Neuronal stem cell (in vitro differentiated cells): ENCODE data around the gene EBF4. TPM values are rescaled to one million over a fixed set of nuclear protein-coding genes. Genes with fewer than 3 reads are reported as not detected.

Experiments used
- DNase-seq: peaks from one replicate; pipeline ENCODE4 v3.0.0-alpha.2; 2013; ENCODE audit warnings: low spot score
- H2AFZ ChIP-seq: one replicate; pipeline ENCODE4 v1.6.1; 2013; ENCODE audit warnings: mild to moderate bottlenecking, low read length, inconsistent platforms
- H2AK5ac ChIP-seq: 2 replicates; pipeline ENCODE4 v1.6.1; 2013; ENCODE audit warnings: low read depth, mild to moderate bottlenecking, inconsistent platforms, low read length, moderate library complexity, mixed read lengths
- H2BK120ac ChIP-seq: 2 replicates; pipeline ENCODE4 v1.6.1; 2013; ENCODE audit warnings: low read depth, mild to moderate bottlenecking, inconsistent platforms, low read length, moderate library complexity, mixed read lengths
- H2BK12ac ChIP-seq: one replicate; pipeline ENCODE4 v1.6.1; 2013; ENCODE audit warnings: low read length, inconsistent platforms
- H2BK15ac ChIP-seq: 2 replicates; pipeline ENCODE4 v1.6.1; 2013; ENCODE audit warnings: mild to moderate bottlenecking, low read length, inconsistent platforms, mixed read lengths
- H2BK5ac ChIP-seq: one replicate; pipeline ENCODE4 v1.6.1; 2013; ENCODE audit warnings: inconsistent platforms, mild to moderate bottlenecking, low read length, moderate library complexity
- H3K14ac ChIP-seq: one replicate; pipeline ENCODE4 v1.6.1; 2013; ENCODE audit warnings: low read length, inconsistent platforms
- H3K18ac ChIP-seq: 2 replicates; pipeline ENCODE4 v1.6.1; 2013; ENCODE audit warnings: low read length, inconsistent platforms
- H3K23ac ChIP-seq: 2 replicates; pipeline ENCODE4 v1.6.1; 2013; ENCODE audit warnings: low read depth, mild to moderate bottlenecking, mixed read lengths, low read length, inconsistent platforms; ENCODE audit not compliant: poor library complexity
- H3K27ac ChIP-seq: replicated peaks from 3 replicates; pipeline ENCODE4 v1.5.1; 2013; ENCODE audit warnings: low read length, inconsistent platforms
- H3K27me3 ChIP-seq, 3 experiments: 2 replicates each; pipeline ENCODE4 v1.6.1; 2013; ENCODE audit warnings: low read length in 3 of 3, mild to moderate bottlenecking in 2 of 3, inconsistent platforms in 1 of 3, low read depth in 1 of 3, mixed read lengths in 1 of 3, moderate library complexity in 1 of 3; ENCODE audit not compliant: control insufficient read depth in 3 of 3, insufficient read depth in 3 of 3
- H3K36me3 ChIP-seq, 2 donors: replicated peaks in 1 of 2; 2 replicates each; pipeline ENCODE4 v1.6.1; 2013; ENCODE audit warnings: low read length in 2 of 2; ENCODE audit not compliant: control insufficient read depth in 2 of 2, insufficient read depth in 2 of 2
- H3K4ac ChIP-seq: 2 replicates; pipeline ENCODE4 v1.6.1; 2013; ENCODE audit warnings: inconsistent platforms, mild to moderate bottlenecking, low read length, moderate library complexity
- H3K4me1 ChIP-seq, 2 donors: 1 replicate in 1 of 2; 2 replicates in 1 of 2; pipeline ENCODE4 v1.6.1; 2013; ENCODE audit warnings: low read length in 2 of 2, low read depth in 1 of 2; ENCODE audit not compliant: control insufficient read depth in 2 of 2, insufficient read depth in 1 of 2
- H3K4me2 ChIP-seq: one replicate; pipeline ENCODE4 v1.6.1; 2013; ENCODE audit warnings: mild to moderate bottlenecking, low read length, inconsistent platforms; ENCODE audit not compliant: insufficient read depth, poor library complexity, severe bottlenecking
- H3K4me3 ChIP-seq, 2 donors: 2 replicates each; pipeline ENCODE4 v1.5.1; 2013; ENCODE audit warnings: low read length in 2 of 2, mild to moderate bottlenecking in 2 of 2, inconsistent platforms in 1 of 2, moderate library complexity in 1 of 2
- H3K79me1 ChIP-seq: one replicate; pipeline ENCODE4 v1.6.1; 2013; ENCODE audit warnings: low read depth, mild to moderate bottlenecking, inconsistent platforms, low read length, moderate library complexity
- H3K9ac ChIP-seq: one replicate; pipeline ENCODE4 v1.6.1; 2013; ENCODE audit warnings: mild to moderate bottlenecking, low read depth, low read length, inconsistent platforms; ENCODE audit not compliant: poor library complexity
- H3K9me3 ChIP-seq, 2 donors: replicated peaks in 1 of 2; 2 replicates each; pipeline versions ENCODE3 to v1.6.1; 2013; ENCODE audit warnings: low read length in 2 of 2, mild to moderate bottlenecking in 2 of 2, inconsistent platforms in 1 of 2, low read depth in 1 of 2, mixed read lengths in 1 of 2, moderate library complexity in 1 of 2; ENCODE audit not compliant: control insufficient read depth in 2 of 2, insufficient read depth in 1 of 2
- H4K8ac ChIP-seq: one replicate; pipeline ENCODE4 v1.6.1; 2013; ENCODE audit warnings: low read depth, mild to moderate bottlenecking, inconsistent platforms, low read length, moderate library complexity
- H4K91ac ChIP-seq: one replicate; pipeline ENCODE4 v1.6.1; 2013; ENCODE audit warnings: low read length, low read depth, mild to moderate bottlenecking, inconsistent platforms; ENCODE audit not compliant: poor library complexity
- WGBS, 2 donors: extraction: QIAGEN DNeasy Blood & Tissue Kit; methylation state at CpG; one replicate each; pipeline ENCODE4 v1.1.7; 2013; ENCODE audit warnings: missing lambda C conversion rate in 2 of 2, mixed read lengths in 1 of 2; ENCODE audit not compliant: insufficient read length in 2 of 2, insufficient replicate concordance in 1 of 2; ENCODE audit errors: extremely low coverage in 2 of 2; 5-methylcytosine and 5-hydroxymethylcytosine counted together
- polyA plus RNA-seq, 2 experiments: library from polyadenylated mRNA; stranded (reverse); fragments of 200-250 nt; gene quantifications; one replicate each; pipeline ENCODE4 v1.2.3, GENCODE V29; 2013

EBF4 gene, protein sequence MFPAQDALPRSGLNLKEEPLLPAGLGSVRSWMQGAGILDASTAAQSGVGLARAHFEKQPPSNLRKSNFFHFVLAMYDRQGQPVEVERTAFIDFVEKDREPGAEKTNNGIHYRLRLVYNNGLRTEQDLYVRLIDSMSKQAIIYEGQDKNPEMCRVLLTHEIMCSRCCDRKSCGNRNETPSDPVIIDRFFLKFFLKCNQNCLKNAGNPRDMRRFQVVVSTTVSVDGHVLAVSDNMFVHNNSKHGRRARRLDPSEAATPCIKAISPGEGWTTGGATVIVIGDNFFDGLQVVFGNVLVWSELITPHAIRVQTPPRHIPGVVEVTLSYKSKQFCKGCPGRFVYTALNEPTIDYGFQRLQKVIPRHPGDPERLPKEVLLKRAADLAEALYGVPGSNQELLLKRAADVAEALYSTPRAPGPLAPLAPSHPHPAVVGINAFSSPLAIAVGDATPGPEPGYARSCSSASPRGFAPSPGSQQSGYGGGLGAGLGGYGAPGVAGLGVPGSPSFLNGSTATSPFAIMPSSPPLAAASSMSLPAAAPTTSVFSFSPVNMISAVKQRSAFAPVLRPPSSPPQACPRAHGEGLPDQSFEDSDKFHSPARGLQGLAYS
- 19.6 TPM for polyA plus RNA-seq (2013, experiment 1 of 2)
- 17.3 TPM for polyA plus RNA-seq (2013, experiment 2 of 2)

DNA sequence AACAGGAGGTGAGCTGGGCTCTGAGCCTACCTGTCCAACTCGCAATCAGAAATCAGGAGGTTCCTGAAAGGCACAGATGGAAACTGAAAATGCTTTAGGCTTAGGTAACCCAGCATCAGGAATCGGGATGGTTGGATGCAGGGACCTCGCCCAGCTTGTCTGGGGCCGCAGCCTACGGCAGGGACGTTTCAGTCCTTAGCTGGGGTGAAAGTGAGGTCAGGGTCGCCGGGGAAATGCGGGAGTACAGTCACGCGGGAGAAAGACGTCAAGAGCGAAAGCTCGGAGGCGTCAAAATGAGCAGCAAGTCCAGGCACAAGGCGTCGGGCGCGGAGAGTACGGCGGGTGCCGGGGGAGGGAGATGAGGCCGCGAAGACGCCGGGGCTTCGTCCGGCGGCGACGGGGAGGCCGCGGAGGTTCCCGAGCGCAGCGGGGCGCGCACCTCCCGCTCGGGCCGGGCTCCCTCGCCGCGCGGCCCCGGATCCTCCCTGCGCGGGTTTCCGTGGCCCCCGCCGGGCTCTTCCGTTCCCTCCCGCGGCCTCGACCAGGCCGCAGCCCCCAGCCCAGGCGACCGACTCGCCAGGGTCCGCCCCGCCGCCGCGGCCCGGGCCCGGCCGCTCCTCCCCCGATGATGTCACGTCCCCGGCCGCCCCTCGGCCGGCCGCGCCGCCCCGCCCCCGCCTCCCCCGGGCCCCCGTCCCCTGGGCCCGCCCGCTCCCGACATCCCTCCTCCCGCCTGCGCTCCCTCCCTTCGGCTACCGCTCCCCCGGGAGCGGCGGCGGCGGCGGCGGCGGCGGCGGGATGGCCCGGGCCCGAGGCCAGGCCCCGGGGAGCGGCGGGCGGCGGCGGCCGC lies at the start of gene EBF4:
Gene EBF4 (plus strand): TSS at position 745 of the 850 bp plus-strand sequence. CDS start 866 bp downstream, outside the sequence.
- Histone ChIP-seq H2AK5ac (peak within 1 kb of the TSS; percentile 96), H3K36me3 (no peaks in the 10 kb centered on the region), H3K14ac (peak within 1 kb of the TSS; percentile 94), H3K27ac (no peak within 1 kb of the TSS), H3K9ac (peak within 1 kb of the TSS; percentile 76), H2BK12ac (no peak within 1 kb of the TSS), H2BK120ac (no peak within 1 kb of the TSS), H3K4ac (no peak within 1 kb of the TSS), H2AFZ (peak within 1 kb of the TSS; percentile 96), H3K4me2 (peak within 1 kb of the TSS; percentile 65), H4K8ac (no peak within 1 kb of the TSS), H3K27me3 (peaks cover 30 to 81% (median 47%) of the 10 kb centered on the region in 3 experiments), H3K23ac (peak within 1 kb of the TSS; percentile 90), H3K4me3 (peak within 1 kb of the TSS; percentile 56 to 78), H2BK15ac (no peak within 1 kb of the TSS), H4K91ac (no peak within 1 kb of the TSS), H3K9me3 (no peaks in the 10 kb centered on the region), H2BK5ac (no peak within 1 kb of the TSS), H3K79me1 (peaks cover 3% of the 10 kb centered on the region), H3K4me1 (peaks cover 20 to 23% of the 10 kb centered on the region in 2 donors), H3K18ac (peak within 1 kb of the TSS; percentile 85)
- WGBS, 2 donors, result no CpG with 5 or more reads among the region's 106 CpGs
- DNase-seq, result no peak

DNA sequence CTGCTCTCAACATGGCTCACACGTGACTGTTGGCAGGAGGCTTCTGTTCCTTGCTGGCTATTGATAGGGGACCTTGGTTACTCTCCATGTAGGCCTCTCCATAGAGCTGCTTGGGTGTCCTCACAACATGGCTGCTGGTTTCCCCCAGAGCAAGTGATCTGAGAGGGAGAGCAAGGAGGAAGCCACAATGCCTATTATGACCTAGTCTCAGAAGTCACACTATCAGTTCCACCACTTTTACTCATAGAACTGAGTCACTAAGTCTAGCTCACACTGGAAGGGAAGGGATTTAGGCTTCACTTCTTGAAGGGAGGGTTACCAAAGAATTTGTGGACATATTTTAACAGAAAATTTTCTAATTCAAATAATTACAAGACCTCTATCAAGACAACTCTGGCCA lies 48.9 kb upstream of the EBF4 start:
- Histone ChIP-seq H3K79me1 (no peaks in the 10 kb centered on the region), H3K18ac (no peak overlapping the region), H4K91ac (no peak overlapping the region), H3K4me3 (no peak overlapping the region), H2AFZ (no peak overlapping the region), H3K23ac (no peak overlapping the region), H3K36me3 (no peaks in the 10 kb centered on the region), H3K14ac (no peak overlapping the region), H3K27me3 (no peaks in the 10 kb centered on the region), H3K9me3 (no peaks in the 10 kb centered on the region), H3K9ac (no peak overlapping the region), H3K4me1 (no peaks in the 10 kb centered on the region), H3K4ac (no peak overlapping the region), H2BK120ac (no peak overlapping the region), H3K27ac (no peak overlapping the region), H2BK15ac (no peak overlapping the region), H2BK5ac (no peak overlapping the region), H2AK5ac (no peak overlapping the region), H2BK12ac (no peak overlapping the region), H4K8ac (no peak overlapping the region), H3K4me2 (no peak overlapping the region)
- no peak for DNase-seq
- WGBS, 2 donors, result no CpG with 5 or more reads among the region's 1 CpG

DNA sequence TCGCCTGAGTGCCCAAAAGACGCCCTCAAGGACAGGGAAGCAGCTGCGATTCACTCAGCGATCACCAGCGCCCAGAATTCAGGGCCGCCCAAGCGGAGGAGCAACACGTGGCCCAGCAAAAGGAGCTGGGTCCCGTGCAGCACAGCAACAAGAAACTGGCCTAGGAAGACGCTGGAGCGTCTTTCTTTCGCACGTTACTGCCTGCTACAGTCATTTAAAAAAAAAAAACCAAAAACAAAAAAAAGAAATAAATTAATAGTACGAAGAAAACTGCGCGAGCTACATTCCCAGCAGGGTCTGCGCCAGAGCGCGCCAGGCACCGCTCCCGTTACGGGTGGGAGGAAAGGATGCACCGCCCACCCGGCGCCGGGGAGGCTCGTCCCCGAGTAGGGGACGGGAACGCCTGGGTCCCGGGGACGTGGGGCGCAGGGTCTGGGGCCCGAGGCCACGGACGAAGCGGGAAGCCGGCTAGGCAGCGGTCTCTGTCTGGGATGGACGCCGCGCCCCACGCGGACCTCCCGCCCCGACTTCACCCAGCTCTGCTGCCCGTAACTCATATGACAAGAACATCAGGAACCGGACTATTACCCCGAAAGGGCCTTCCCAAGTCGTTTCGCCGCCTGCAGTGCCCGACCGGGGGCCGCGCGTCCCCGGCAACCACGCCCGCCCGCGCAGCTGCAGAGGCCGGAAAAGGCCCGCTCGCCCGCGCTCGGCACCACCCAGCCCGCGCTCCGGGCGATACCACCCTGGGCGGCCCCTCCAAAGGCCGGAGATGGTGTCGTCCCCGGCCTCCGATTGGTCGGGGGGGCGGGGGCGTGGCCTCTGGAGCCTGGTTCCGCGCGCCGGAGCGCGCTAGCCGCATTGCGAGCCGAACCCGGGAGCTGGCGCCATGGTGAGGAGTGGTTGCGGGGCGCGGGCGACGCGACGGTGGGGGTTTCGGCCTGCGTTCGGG lies 40.5 kb upstream of the EBF4 start, which contains the start of gene NOP56:
Gene NOP56 (plus strand): TSS at position 861 of the 952 bp plus-strand sequence. CDS start 29 bp downstream, at position 890.
- peak within 1 kb of the TSS; percentile 99 for H3K9ac ChIP-seq
- H3K27me3 ChIP-seq, result no peaks in the 10 kb centered on the region
- H3K27ac ChIP-seq, result peak within 1 kb of the TSS; percentile 90
- H3K18ac ChIP-seq, result peak within 1 kb of the TSS; percentile 99
- H3K9me3 ChIP-seq, result no peaks in the 10 kb centered on the region
- peak within 1 kb of the TSS; percentile 84 for H3K4me2 ChIP-seq
- H2BK15ac ChIP-seq, result no peak within 1 kb of the TSS
- peak within 1 kb of the TSS; percentile 93 for H2BK5ac ChIP-seq
- H3K36me3 ChIP-seq, result peaks cover 32 to 41% of the 10 kb centered on the region in 2 donors
- peak within 1 kb of the TSS; percentile 95 to 99 for H3K4me3 ChIP-seq
- H2AFZ ChIP-seq, result peak within 1 kb of the TSS; percentile 95
- H3K79me1 ChIP-seq, result peaks cover 12% of the 10 kb centered on the region
- H3K4ac ChIP-seq, result peak within 1 kb of the TSS; percentile 76
- peak within 1 kb of the TSS; percentile 95 for H3K14ac ChIP-seq
- H2BK120ac ChIP-seq, result peak within 1 kb of the TSS; percentile 98
- H3K4me1 ChIP-seq, result peaks cover 7 to 17% of the 10 kb centered on the region in 2 donors
- no CpG with 5 or more reads among the region's 101 CpGs for WGBS, 2 donors
- peak; percentile 92 for DNase-seq
- H2AK5ac ChIP-seq, result peak within 1 kb of the TSS; percentile 92
- peak within 1 kb of the TSS; percentile 19 for H4K8ac ChIP-seq
- H2BK12ac ChIP-seq, result no peak within 1 kb of the TSS
- peak within 1 kb of the TSS; percentile 92 for H3K23ac ChIP-seq
- peak within 1 kb of the TSS; percentile 86 for H4K91ac ChIP-seq
